Measurements from ENCODE around the gene IL1RN.

Gene IL1RN

GRCh38 chr2:113157118-113157896 lies 29.9 kb downstream of the IL1RN start:
- DNase-seq: peak; percentile 15

GRCh38 chr2:113157897-113158753 lies 30.7 kb downstream of the IL1RN start:
- no peak for DNase-seq

DNA sequence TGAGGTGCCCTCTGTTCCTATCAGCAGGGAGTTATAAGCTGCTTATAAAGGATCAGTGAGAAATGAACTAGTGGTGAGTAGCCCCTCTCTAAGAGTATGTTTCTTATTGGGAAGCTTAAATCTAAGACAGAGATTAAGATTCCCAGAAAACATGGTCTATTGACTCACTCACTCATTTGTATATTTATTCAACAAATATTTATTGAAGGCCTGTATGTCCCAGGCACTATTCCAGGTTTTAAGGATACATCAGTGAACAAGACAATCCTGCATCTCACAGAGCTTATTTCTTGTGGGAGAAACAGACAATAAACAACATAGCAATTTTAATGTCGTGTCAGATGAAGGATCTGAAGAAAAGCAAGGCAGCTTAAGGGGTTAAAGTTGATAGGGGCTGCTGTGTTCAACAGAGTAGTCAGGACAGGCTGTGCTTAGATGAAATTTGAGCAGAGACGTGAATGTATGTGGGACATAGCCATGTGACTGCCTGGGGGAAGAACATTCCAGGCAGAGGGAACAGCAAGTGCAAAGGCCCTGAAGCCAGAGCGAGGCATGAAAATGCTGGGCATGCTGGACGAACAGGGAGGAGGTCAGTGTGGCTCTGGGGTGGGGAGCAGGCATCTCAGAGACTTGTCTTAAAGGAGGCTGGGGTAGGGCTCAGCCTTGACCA lies 31.6 kb downstream of the IL1RN start:
- no peak for DNase-seq

DNA sequence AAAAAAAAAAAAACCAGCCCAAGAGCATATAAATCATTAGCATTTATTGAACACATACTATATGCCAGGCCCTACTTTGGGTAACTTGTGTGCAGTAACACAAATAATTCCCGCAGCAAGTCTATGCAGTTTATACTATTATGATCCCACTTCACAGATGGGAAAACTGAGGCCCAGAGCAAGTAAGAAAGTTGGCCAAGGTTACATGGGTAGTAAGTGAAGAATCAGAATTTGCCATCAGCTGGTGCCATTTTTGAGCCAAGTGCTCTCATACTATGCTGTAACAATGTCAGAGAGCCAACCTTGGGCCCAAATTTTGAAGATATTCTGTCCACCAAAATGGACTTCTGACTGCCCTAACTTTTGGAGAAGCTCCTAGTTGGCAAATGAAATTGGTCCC lies 32.9 kb downstream of the IL1RN start:
- no peak for DNase-seq

DNA sequence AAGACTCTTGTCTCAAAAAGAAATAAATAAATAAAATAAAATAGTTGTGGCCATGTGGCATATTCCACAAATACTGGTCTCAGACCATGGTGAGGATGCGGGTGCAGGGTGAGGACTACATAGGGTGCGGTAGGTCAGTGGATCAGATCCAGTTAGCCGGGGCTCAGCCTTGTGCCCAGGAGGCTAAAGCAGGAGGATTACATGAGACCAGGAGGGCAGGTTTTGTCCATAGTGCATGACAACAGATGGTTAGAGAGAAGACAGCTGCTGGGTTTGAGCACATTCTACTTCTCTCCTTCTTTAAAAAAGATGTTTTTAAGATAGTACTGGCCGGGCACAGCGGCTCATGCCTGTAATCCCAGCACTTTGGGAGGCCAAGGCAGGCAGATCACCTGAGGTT lies 33.6 kb downstream of the IL1RN start:
- no peak for DNase-seq

GRCh38 chr2:113162173-113162572 lies 34.8 kb downstream of the IL1RN start:
- no peak for DNase-seq

- DNase-seq: no peak
Observed at GRCh38 chr2:113162869-113163268, 35.5 kb downstream of the IL1RN start.

- DNase-seq: no peak
Observed at GRCh38 chr2:113164215-113164929, 37.0 kb downstream of the IL1RN start.

- no peak for DNase-seq
Observed at GRCh38 chr2:113164930-113165585, 37.7 kb downstream of the IL1RN start.

GRCh38 chr2:113166187-113166645 lies 38.8 kb downstream of the IL1RN start:
- DNase-seq: no peak

DNA sequence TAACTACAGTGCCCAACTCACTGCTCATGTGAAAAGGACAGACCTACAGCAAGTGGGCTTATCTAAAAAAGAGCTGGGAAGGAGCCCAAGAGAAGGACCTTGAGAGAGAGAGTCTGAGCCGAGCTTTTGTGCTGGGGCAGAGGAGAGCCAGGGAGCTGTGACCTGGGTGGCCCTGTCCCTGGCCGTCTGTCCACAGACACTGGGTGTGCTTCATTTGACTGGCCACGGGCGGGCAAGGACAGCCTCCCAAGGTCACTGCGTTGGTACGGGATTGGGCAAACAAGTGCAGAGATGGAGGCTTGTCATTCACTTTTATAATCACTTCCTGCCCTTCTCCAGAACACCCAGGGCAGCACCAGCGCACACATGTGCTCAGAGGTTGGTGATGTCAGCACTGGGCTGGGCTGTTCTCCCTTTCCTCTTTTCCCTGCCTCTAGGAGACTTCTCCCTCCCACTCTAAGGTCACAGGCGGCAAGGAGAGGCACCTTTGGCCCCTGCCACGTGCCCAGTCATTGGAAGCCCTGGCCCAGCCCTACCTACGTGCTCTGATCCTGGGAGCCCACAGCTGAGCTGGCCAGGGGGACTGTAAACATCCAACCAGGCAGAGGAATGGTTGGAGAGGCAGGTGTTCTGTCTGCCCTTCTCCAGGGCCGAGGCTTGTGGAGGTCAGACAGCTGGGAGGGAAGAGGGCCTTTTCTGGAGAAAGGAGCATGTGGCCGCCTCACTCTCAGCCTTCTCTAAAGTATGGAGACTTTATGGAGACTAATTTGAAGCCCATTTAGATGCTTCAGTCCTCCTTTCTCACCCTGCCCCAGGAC lies 39.9 kb downstream of the IL1RN start:
- no peak for DNase-seq

- no peak for DNase-seq
Observed at GRCh38 chr2:113167962-113168340, 40.6 kb downstream of the IL1RN start.

DNA sequence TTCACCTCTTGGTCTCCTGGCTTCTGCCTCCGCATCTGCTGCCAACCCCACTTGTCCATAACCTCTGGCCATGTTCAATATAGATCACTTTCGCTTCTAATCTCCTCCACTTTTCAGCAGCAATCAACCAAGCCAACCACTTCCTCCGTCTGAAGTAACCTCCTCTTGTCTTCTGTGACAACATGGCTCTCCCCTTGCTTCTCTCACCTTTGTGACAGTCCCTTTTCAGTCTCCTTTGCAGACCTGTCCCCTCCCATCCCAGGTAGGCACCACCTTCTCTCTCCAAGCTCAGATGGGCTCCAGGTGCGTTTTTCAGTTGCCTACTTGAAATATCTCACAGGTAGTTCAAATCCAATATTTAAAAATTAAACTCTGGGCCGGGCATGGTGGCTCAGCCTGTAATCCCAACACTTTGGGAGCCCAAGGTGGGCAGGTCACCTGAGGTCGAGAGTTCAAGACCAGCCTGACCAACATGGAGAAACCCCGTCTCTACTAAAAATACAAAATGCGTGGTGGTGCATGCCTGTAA lies 41.7 kb downstream of the IL1RN start:
- DNase-seq: no peak

- DNase-seq: no peak
Observed at GRCh38 chr2:113169586-113169985, 42.2 kb downstream of the IL1RN start.

GRCh38 chr2:113171334-113172075 lies 44.1 kb downstream of the IL1RN start:
- no peak for DNase-seq

DNA sequence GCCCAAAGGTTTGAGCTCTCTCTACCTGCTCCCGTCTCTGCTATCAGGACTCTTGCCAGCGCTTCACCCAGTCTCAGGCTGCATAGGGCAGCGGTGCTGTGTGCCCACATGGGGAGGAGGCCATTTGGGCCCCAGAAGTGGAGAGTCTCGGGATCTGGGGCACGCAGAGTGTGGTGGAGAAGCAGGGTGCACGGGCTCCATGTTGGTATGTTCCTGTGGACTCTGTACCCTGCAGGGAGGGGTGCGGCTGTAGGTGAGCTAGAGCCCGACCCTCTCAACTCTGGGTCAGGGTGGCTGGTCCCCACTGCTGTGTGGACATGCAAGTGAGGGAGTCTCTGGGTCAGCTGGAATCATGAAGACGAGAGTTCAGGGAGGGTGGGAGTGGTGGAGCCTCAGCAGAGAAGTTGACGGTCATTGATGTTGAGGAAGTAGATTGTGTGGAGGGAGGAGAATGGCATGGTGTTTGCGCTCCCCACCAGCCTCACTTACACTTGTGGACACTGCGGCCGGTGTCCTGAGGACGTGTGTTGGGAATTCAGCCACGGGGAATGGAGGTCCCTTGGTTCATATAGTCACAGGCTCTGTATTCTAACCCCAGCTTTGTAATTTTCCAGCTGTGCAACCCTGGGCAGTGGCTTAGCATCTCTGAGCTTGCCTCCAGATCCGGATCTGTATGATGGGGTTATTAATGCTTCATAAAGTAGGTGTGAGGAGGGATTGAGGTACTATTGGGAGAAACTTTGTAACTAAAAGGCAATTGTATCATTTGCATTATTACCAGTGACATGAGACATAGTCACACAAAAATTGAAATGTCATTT lies 45.5 kb downstream of the IL1RN start:
- DNase-seq: no peak

- peak; percentile 94 for DNase-seq
Observed at GRCh38 chr2:113173542-113174375, 46.4 kb downstream of the IL1RN start, which contains the start of gene PSD4. TSS of gene PSD4 (plus strand) at chr2:113173971. CDS start at chr2:113182457, 8,486 bp downstream.

- no peak for DNase-seq
Observed at GRCh38 chr2:113174376-113174750, 47.0 kb downstream of the IL1RN start.

Data from KG1 (cell line).